Measurements from ENCODE around the gene INCA1. TPM values are rescaled to one million over a fixed set of nuclear protein-coding genes. Genes with fewer than 3 reads are reported as not detected.

INCA1 gene
- polyA plus RNA-seq, 3 donors: 0.38 to 0.52 (median 0.44) TPM

- no peak overlapping the region for H2AFZ ChIP-seq (ENCODE audit: insufficient read depth, low read depth, low read length, poor library complexity, severe bottlenecking)
- H3K79me2 ChIP-seq (ENCODE audit: insufficient read depth, low read length): no peaks in the 10 kb centered on the region
- Mint-ChIP-seq H3K27me3 (ENCODE audit: low read depth in 3 of 3) (peaks cover 0 to 3% (median 3%) of the 10 kb centered on the region in 3 donors), H3K4me3 (peak overlapping the region in 1 of 2 donors; percentile 27), H3K4me1 (peaks cover 13% of the 10 kb centered on the region), H3K27ac (no peak overlapping the region), H3K9me3 (peaks cover 0 to 1% (median 0%) of the 10 kb centered on the region in 7 donors), H3K36me3 (peaks cover 79 to 93% of the 10 kb centered on the region in 2 donors)
- peaks cover 56 to 77% of the 10 kb centered on the region in 2 donors for H3K36me3 ChIP-seq (replicated peaks in 1 of 2; ENCODE audit: control insufficient read depth in 1 of 2, insufficient read depth in 2 of 2, low read length in 2 of 2)
- no peak for TF ChIP-seq CTCF (IDR thresholded peaks at IDR 0.05)
- H3K4me1 ChIP-seq (ENCODE audit: control insufficient read depth in 1 of 2, insufficient read depth in 2 of 2, low read length in 2 of 2): peaks cover 6 to 9% of the 10 kb centered on the region in 2 donors
- intact Hi-C loops (cut with micrococcal nuclease): no loop called here
- no peaks in the 10 kb centered on the region for H3K9me3 ChIP-seq (replicated peaks in 1 of 2; ENCODE audit: control insufficient read depth in 1 of 2, insufficient read depth in 1 of 2, low read length in 2 of 2)
- no peak overlapping the region for H3K4me2 ChIP-seq (replicated peaks; ENCODE audit: extremely low read depth, low read length, poor library complexity, severe bottlenecking)
- no peak for DNase-seq
- H4K20me1 ChIP-seq (ENCODE audit: insufficient read depth, low read length): no peaks in the 10 kb centered on the region
- H3K4me3 ChIP-seq (replicated peaks in 1 of 3; ENCODE audit: low read depth in 2 of 3, low read length in 3 of 3): no peak overlapping the region
- H3K27ac ChIP-seq (ENCODE audit: low read depth in 1 of 2, low read length in 2 of 2): no peak overlapping the region
- no peak overlapping the region for H3K9ac ChIP-seq (ENCODE audit: insufficient read depth, low read length, poor library complexity, severe bottlenecking)
- WGBS (ENCODE audit: insufficient coverage): 88% methylated on average over 6 of the region's 6 CpGs
- no peaks in the 10 kb centered on the region for H3K27me3 ChIP-seq (ENCODE audit: control insufficient read depth in 2 of 2, insufficient read depth in 2 of 2, low read length in 2 of 2)
Observed at GRCh38 chr17:5011928-5012327, 14.6 kb upstream of the INCA1 start.

- H3K36me3 ChIP-seq (replicated peaks in 1 of 2; ENCODE audit: control insufficient read depth in 1 of 2, insufficient read depth in 2 of 2, low read length in 2 of 2): peaks cover 70 to 78% of the 10 kb centered on the region in 2 donors
- Mint-ChIP-seq H3K4me3 (no peak overlapping the region), H3K9me3 (peaks cover 0 to 2% (median 0%) of the 10 kb centered on the region in 7 donors), H3K27me3 (ENCODE audit: low read depth in 3 of 3) (peaks cover 0 to 8% (median 1%) of the 10 kb centered on the region in 3 donors), H3K36me3 (peaks cover 74 to 85% of the 10 kb centered on the region in 2 donors), H3K4me1 (peaks cover 23% of the 10 kb centered on the region), H3K27ac (peak overlapping the region in 1 of 7 donors; percentile 20)
- intact Hi-C loops (cut with micrococcal nuclease): no loop called here
- peaks cover 13 to 16% of the 10 kb centered on the region in 2 donors for H3K4me1 ChIP-seq (ENCODE audit: control insufficient read depth in 1 of 2, insufficient read depth in 2 of 2, low read length in 2 of 2)
- DNase-seq: no peak
- no peak overlapping the region for H3K4me2 ChIP-seq (replicated peaks; ENCODE audit: extremely low read depth, low read length, poor library complexity, severe bottlenecking)
- TF ChIP-seq CTCF (IDR thresholded peaks at IDR 0.05): no peak
- H2AFZ ChIP-seq (ENCODE audit: insufficient read depth, low read depth, low read length, poor library complexity, severe bottlenecking): no peak overlapping the region
- peaks cover 26% of the 10 kb centered on the region for H4K20me1 ChIP-seq (ENCODE audit: insufficient read depth, low read length)
- no peak overlapping the region for H3K9ac ChIP-seq (ENCODE audit: insufficient read depth, low read length, poor library complexity, severe bottlenecking)
- H3K4me3 ChIP-seq (replicated peaks in 1 of 3; ENCODE audit: low read depth in 2 of 3, low read length in 3 of 3): no peak overlapping the region
- no peak overlapping the region for H3K27ac ChIP-seq (ENCODE audit: low read depth in 1 of 2, low read length in 2 of 2)
- H3K9me3 ChIP-seq (replicated peaks in 1 of 2; ENCODE audit: control insufficient read depth in 1 of 2, insufficient read depth in 1 of 2, low read length in 2 of 2): no peaks in the 10 kb centered on the region
- 98% methylated on average over 10 of the region's 18 CpGs for WGBS (ENCODE audit: insufficient coverage)
- H3K27me3 ChIP-seq (ENCODE audit: control insufficient read depth in 2 of 2, insufficient read depth in 2 of 2, low read length in 2 of 2): no peaks in the 10 kb centered on the region
- H3K79me2 ChIP-seq (ENCODE audit: insufficient read depth, low read length): peaks cover 7% of the 10 kb centered on the region
Observed at GRCh38 chr17:5003214-5003867, 6.0 kb upstream of the INCA1 start.

Measured in CD14-positive monocyte (primary cell).